IMR-90 (cell line): ENCODE measurements around the gene TMEM214.

ENCODE experiments used
- CEBPB ChIP-seq: IDR thresholded peaks from 2 replicates; pipeline ENCODE4 v1.6.1; 2012; ENCODE audit warnings: low read depth, low read length, improper control_type of control experiment
- CTCF ChIP-seq: conservative IDR thresholded peaks from 2 replicates; pipeline ENCODE4 v1.5.1; 2012; ENCODE audit warnings: mild to moderate bottlenecking, low read depth, low read length, improper control_type of control experiment
- RFX5 ChIP-seq: IDR thresholded peaks from 2 replicates; pipeline ENCODE4 v1.8.0; 2012; ENCODE audit warnings: low read depth, mild to moderate bottlenecking, low read length, moderate library complexity
- USF2 ChIP-seq: fragments of 150-350 bp; IDR thresholded peaks from 2 replicates; pipeline ENCODE4 v1.6.1; 2017; ENCODE audit warnings: mild to moderate bottlenecking, antibody characterized with exemption, low read length, low read depth

GRCh38 chr2:27009083-27009482, 23.7 kb upstream of the TMEM214 start:
- TF ChIP-seq CTCF = no peak
- TF ChIP-seq RFX5 = no peak
- no peak for TF ChIP-seq USF2
- no peak for TF ChIP-seq CEBPB
